ENCODE measurements around the gene GALNT7.
"Not testable (repeated sequence)": the region's sequence is repeated elsewhere in the genome, so short reads cannot be mapped to it uniquely, and the experiment has no call there.

The GALNT7 gene

DNA sequence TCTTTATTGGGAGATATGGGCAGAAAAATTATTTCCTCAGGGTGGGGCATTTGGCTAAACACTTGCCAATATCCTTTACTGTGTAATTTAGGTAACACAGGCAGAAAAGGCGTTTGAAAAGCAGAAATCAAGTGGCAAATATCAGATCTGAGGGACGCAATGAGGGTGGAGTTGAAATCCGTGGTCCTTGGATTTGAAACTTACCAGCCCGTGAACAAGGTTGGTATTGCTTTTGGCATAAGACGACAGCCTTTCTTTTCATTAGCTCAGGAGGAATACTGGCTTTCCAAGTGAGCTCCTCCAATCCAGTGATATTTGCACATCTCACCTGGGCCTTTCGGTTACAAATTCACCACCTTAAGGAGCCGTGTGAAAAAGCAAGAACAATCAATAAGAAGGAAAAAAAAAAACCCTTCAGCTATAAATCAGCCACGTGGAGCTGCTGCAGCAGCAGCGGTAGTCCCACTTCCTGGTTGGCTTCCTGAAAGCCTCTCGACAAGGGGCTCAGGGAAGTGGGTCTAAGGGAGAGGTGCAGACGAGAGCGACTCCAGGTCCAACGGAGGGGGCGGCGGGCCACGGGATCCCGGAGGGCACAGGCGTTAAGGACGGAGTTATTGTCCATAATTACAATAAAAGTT lies 734 bp upstream of the GALNT7 start:
- DNase-seq: no peak

GRCh38 chr4:173169178-173169427 lies 492 bp downstream of the GALNT7 start:
- no peak for DNase-seq

- DNase-seq: peak; percentile 85
These were observed 994 bp downstream of the GALNT7 start for GRCh38 chr4:173169428-173170181.

- no peak for DNase-seq
These were observed 1.7 kb downstream of the GALNT7 start for GRCh38 chr4:173170182-173170778.

DNA sequence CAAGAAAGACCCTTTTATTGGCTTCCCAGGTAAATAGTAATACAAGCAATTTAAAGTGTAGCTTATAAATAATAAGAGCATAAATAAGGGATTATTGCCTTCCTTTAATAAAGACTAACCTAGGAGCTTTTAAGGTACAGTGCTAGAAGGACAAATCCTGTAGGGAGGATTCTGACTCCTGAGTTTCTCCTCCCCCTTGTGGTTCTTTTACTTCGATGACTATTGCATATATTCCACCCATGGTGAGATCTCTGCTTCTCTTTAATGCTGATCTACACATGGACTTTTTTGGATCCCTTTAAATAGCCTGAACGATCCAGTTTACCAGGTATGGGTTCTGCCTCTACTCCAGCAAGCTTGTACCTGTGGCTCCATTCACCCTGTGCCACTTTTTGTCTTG lies 2.5 kb downstream of the GALNT7 start:
- DNase-seq: no peak

DNA sequence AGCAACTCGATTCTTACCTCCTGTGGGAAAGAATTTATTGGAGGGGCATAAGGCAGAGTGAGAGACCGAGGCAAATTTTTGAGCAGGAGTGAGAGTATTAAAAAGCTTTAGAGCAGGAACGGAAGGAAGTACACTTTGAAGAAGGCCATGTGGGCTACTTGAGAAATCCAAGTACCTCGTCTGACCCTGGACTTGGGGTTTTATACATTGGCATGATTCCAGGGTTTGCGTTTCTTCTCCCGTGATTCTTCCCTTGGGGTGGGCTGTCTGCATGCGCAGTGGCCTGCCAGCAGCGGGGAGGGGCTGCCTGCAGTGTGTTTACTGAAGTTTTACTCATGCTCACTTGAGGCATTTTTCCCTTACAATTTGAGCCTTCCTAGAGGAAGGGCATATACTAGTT lies 3.4 kb downstream of the GALNT7 start:
- peak; percentile 35 for DNase-seq

DNA sequence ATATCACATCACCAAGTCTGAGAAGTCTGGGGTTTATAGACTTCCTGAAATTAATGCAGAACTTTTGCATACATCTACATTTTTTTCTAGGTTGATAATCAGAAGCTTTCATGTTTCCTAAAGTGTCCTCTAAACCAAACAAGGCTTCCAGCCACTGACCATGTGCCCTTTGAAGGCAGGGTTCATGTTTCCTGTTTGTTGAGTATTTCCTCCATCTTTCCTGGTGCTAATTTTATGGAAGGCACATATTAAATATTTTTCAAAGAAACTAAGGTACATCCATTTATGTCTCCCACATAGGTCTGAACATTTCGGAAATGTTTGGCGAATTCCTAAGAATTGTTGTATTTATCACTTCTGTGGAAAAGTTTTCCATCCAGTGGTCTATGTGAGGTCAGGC lies 5.6 kb downstream of the GALNT7 start:
- no peak for DNase-seq

- no peak for DNase-seq
These were observed 6.0 kb downstream of the GALNT7 start for GRCh38 chr4:173174594-173175012.

GRCh38 chr4:173176010-173176409 lies 7.4 kb downstream of the GALNT7 start:
- DNase-seq: no peak

DNA sequence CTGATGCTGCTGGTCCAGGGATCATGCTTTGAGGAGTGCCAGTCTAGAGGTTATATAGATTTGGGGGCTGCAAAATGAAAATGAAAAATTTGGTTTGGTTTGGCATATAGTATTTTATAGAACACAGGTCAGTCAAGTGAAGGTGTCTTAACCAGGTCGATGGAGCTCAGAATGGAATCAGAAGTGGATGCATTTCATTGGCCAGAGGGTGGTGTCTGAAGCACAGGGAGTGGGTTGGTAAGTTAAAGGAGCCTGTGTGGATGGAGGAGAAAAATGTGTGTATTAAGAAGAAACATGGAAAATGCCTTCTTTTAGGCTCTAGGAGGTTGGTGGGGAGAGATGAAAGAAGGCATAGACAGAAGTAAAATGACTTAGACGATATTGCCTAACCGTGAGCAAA lies 8.6 kb downstream of the GALNT7 start:
- no peak for DNase-seq

DNA sequence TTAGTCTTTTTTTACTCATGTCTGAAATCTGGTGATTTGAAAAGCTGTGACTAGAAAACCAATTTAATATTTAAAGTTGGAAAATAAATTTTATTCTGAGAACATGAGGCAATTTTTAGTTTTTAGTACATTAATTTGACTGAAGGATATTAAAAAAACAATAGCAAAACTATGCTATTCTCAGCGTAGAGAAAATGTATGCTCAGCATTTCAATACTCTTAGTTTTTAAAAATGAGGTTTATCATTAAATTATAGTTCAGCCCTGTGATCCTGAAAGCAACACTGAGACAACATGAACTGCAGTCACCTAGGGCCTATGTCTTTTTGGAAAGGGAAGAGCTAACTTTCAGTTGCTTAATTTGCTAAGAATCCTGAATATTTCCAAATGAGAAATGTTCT lies 9.5 kb downstream of the GALNT7 start:
- no peak for DNase-seq

DNA sequence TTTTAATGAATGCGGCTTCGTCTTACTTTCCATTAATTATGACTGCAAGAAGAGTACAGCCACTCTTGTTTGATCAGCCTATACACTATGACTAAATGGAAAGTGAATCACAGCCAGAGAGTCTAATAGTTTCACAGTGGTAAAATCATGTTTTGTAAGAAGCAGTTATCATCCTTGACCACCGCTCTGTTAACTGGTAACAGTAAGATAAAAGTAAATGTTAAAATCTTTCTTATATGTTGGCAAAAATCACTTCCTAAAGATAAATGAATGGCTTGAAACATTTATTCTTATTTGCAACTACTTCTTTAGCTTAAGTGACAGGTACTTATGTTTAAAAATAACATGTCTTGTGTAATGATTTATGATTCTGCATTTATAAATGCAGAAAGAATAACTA lies 13.2 kb downstream of the GALNT7 start:
- no peak for DNase-seq

DNA sequence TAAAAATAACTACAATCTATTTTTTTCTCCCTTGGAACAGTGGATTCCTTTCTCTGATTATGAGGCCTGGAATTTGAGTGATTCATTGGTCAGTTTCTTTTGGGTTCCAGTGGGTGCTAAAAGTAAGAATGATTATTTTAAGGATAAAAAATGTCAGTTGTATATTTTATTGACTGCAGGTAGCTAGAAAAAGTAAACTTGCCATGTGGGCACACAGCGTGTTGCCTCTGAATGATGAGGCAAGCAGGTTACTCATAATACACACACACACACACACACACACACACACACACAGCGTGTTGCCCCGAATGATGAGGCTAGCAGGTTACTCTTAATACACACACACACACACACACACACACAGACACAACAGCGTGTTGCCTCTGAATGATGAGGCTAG lies 13.8 kb downstream of the GALNT7 start:
- DNase-seq: no peak

DNA sequence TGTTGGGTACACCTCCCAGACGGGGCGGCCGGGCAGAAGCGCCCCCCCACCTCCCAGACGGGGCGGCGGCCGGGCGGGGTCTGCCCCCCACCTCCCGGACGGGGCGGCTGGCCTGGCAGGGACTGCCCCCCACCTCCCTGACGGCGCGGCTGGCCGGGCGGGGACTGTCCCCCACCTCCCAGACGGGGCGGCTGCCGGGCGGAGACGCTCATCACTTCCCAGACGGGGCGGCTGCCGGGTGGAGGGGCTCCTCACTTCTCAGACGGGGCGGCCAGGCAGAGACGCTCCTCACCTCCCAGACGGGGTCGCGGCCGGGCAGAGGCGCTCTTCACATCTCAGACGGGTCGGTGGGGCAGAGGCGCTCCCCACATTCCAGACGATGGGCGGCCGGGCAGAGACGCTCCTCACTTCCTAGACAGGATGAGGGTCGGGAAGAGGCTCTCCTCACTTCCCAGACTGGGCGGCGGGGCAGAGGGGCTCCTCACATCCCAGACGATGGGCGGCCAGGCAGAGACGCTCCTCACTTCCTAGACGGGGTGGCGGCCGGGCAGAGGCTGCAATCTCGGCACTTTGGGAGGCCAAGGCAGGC lies 15.1 kb downstream of the GALNT7 start:
- not testable (repeated sequence) for DNase-seq

GRCh38 chr4:173185847-173186510 lies 17.4 kb downstream of the GALNT7 start:
- DNase-seq: no peak

DNA sequence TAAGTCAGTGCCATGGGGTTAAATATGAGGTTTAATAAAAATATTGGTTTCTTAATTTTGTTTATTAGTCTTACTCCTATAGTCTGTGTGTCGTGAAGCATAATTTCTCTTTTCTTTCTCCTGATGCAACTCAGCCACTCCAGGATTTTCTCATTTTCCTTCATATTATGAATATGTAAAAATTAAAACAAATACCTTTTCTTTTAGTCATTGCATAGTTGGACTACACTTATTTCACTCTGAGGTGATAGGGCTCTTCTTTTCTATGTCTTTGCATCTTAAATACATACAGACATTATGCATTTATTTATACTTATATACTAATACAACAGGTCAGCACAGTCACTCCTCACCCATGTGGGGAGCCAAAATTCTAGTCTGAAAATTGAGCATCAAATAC lies 19.1 kb downstream of the GALNT7 start:
- DNase-seq: no peak

GRCh38 chr4:173188648-173189047 lies 20.0 kb downstream of the GALNT7 start:
- DNase-seq: no peak

DNA sequence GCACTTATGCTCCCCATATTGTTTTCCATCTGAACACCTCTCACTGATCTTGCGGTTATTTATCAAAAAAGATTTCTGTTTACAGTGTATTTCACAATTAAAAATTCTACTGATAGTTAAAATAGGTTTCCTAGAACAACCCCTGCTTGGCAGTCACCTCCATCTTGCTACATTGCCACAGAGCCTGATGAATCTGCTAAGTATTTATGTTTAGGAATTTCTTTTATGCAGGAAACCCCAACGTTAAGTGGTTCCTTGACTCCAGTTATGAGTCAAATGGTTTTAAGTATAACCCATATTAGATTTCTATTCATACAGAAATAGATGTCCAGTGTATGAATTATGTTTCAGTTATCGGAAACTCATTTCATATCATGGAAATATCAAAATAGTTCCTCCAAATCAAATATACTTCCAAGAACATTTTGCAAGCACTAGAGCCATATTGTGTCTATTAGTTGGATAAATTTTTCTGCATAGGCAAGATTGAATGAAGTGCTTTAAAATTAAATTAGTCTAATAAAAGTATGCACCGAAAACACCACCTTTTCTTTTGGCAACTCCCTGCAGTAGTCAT lies 20.6 kb downstream of the GALNT7 start:
- no peak for DNase-seq

GRCh38 chr4:173191623-173192041 lies 23.0 kb downstream of the GALNT7 start:
- no peak for DNase-seq

DNA sequence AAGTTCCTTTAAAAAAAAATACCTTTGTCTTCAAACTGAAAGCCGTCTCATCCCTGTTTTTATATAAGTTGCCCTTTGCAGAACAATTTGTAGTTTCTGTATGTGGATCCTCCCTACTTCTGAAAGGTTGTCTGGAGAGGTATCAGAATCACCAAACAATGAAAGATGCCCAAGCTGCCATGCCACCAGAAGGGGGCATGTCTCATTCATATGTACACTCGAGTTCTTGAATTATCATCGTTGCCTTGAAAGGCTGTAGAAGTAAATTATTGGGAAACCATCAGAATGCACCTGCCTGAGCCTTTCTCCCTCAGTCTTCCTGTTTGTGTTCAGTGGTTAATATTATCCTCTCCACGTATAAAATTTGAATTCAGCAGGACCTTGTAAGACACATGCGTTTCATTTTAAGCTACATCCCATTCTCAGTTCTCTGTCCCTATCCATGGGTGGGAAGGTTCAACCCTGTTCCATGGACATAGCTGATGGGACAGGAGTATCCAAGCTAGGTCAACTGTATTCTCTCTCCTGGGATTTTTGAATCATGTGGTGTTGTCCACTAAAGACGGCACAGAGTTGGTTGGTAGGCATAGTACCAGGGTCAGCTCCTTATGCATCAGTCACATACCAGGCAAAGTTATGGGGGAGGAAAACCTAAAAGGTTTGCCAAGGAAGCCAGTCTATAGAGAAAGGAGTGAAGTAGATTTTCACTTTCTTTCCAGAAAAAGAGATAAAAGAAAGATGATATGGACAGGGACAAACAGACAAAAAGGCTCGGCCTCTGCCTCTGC lies 24.0 kb downstream of the GALNT7 start:
- no peak for DNase-seq

GRCh38 chr4:173194157-173194556 lies 25.5 kb downstream of the GALNT7 start:
- no peak for DNase-seq

GRCh38 chr4:173195109-173195508 lies 26.5 kb downstream of the GALNT7 start:
- DNase-seq: no peak

Measured in left hindlimb (tissue), 1 donor.